Measurements from ENCODE around the gene MRPL11.
"Not testable (repeated sequence)": the region's sequence is repeated elsewhere in the genome, so short reads cannot be mapped to it uniquely, and the experiment has no call there.

MRPL11 gene

DNA sequence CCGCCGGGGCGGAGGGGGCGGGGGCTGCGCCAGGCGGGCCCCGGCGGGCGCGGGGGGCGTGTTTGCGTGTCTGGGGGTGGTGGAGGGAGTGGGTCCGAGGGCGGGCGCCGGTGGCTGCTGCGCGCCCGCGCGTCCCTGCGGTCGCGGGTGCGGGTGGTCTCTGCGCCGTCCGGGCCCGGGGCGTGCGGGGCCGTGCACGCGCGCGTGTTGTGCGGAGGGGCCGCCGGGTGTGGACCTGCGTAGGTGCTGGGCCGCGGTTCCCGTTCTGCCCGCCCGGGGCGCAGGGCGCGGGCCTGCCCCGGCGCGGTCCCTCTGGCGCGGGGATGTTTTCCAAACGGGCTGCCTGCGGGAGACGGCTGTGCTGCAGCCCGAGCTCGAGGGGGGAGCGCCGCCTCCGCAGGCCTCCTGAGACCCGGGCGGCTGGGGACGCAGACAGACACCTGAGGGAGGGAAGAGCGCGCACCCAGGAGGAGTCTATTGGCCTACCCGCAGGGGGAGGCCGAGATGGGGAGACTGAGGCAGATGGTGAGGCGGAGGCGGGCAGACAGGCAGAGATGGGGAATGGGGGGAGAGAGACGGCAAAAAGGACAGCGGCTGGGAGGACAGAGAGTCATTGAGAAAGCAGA lies 28.5 kb upstream of the MRPL11 start:
- peak in 15 of 56 donors; percentile 7 to 67 (median 24) for DNase-seq

- DNase-seq: peak; percentile 35 to 97 (median 90)
These were observed 27.8 kb upstream of the MRPL11 start, which contains the start of gene PELI3 for GRCh38 chr11:66466225-66467033. TSS of gene PELI3 (plus strand) at chr11:66466905. CDS start at chr11:66468129, 1,224 bp downstream.

GRCh38 chr11:66465373-66466224 lies 27.0 kb upstream of the MRPL11 start:
- no peak for DNase-seq

DNA sequence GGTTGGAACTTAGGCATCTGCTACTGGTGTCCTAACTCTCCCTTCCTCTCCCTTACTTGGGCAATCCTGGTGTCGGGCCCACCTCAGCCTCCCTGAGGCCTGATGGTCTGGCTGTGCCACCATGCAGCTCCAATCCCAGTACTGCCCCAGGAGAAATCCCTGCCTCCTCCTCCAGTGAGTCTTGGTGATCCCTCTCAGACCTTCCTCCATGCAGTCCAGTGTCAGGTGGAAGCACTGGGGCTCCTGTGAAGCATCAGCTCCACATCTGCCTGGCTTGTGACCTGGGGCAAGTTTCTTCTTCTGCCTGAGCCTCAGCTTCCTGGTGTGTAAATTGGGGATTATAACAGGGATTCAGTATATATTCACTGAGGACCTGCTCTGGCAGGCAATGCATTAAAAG lies 26.3 kb upstream of the MRPL11 start:
- DNase-seq: no peak

DNA sequence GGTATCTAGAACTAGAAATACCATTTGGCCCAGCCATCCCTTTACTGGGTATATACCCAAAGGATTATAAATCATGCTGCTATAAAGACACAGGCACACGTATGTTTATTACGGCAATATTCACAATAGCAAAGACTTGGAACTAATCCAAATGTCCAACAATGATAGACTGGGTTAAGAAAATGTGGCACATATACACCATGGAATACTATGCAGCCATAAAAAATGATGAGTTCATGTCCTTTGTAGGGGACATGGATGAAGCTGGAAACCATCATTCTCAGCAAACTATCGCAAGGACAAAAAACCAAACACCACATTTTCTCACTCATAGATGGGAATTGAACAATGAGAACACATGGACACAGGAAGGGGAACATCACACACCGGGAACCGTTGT lies 25.5 kb upstream of the MRPL11 start:
- not testable (repeated sequence) for DNase-seq

- no peak for DNase-seq
These were observed 24.3 kb upstream of the MRPL11 start for GRCh38 chr11:66462911-66463310.

DNA sequence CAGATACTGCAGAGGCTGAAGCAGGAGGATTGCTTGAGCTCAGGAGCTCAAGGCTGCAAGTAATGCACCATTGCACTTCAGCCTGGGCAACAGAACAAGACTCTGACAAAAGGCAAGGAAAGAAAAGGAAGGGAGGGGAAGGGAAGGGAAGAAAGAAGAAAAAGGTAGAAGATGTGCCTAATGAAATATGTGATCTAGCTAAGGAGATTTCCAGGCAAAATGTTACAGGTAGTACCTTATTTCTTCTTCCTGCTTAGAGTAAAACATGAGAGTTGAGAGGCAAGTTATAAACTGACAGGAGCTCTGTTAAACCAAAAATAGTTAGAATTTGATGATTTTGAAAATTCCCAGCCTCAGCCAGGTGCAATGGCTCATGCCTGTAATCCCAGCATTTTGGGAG lies 23.4 kb upstream of the MRPL11 start:
- no peak for DNase-seq

DNA sequence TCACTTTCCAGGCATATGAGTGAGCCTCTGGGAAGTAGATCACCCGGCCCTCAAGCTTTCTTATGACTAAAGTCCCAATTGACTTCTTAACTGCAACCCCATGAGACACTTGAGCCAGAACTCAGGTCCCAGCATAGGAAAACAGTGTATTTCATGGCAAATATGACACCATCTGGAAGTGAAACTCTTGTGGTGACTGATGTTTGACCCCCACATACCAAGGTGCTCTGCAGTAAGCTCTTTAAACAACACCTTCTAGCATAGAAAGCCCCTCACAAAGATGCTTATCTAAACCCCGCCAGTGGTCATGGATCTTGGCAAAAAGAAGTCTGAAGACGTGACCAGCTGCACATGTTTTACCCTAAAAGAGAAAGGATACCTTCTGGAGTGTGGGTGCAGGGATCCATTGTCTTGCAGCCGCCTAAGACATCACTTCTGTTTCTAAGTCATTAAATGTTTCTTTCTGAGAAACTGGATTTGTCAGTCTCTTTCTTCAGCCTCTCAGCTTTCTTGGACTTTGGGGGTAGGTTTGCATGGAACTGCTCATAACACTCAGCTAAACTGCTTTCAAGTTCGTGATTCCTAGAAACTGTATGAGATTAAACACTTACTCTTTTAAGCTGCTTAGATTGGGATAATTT lies 20.6 kb upstream of the MRPL11 start:
- DNase-seq: no peak

- DNase-seq: no peak
These were observed 19.2 kb upstream of the MRPL11 start for GRCh38 chr11:66457826-66458225.

DNA sequence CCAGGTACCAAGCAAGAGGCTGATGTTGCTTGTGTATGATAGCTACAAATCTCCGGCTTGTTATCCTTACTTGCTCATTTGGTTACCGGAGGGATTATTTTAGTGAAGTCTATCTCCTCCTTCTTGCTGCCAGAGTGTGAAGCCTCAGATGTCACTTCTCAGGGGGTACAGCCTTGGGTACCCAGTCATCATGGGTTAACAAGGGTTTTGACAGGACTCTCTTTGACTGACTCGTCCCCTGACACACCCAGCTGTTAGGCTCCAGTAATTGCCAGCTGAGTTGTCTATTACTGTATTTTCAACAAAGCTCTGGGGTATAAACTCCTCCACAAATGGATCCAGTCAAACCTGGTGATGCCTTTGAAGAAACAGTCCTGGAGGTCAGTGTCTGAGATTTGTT lies 16.2 kb upstream of the MRPL11 start:
- DNase-seq: no peak

DNA sequence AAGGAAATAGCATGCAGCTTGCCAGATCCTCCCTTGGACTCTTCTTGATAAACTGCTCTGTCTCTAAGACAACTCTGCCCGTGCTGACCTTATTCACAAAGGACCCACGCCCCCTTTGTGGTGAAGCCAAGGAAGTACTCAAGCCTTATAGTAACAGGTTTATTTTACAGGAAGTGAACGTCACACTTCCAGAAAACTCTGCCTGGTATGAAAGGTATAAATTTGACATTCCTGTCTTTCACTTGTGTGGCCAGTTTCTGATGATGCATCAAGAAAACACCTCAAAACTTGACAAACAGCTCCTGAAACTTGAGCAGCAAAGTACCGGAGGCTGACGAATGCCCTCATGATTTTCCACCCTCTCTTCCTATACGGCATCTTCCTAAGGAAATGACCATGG lies 15.6 kb upstream of the MRPL11 start:
- DNase-seq: no peak

DNA sequence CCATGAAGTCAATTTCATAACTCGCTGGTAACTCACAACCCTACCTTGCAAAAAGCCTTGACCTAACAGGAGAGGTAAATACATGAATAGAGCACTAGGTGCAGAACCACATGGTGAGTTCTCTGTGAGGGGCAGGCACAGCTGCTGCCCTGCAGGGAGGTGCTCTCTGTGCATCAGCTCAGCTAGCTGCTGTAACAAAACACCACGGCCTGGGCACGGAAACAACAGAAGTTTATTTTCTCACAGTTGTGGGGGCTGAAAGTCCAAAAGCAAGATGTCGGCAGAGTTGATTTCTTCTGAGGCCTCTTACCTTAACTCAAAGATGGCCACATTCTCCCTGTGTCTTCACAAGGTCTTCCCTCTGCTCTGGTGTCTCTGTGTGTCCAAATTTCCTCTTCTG lies 13.0 kb upstream of the MRPL11 start:
- DNase-seq: no peak

DNA sequence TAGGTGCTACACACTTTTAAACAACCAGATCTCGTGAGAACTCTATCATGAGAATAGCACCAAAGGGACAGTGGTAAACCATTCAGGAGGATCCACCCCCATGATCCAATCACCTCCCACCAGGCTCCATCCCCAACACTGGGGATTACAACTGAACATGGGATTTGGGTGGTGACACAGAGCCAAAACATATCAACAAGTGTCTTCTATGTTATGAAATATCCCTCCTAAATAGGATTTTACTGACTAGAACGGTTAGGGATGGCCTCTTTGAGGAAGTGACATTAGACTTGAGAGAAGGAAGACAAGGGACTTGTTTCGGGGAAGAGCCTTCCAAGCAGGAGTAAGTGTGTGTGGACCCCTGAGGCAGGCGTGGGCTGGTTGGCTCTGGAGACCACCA lies 11.9 kb upstream of the MRPL11 start:
- DNase-seq: no peak

DNA sequence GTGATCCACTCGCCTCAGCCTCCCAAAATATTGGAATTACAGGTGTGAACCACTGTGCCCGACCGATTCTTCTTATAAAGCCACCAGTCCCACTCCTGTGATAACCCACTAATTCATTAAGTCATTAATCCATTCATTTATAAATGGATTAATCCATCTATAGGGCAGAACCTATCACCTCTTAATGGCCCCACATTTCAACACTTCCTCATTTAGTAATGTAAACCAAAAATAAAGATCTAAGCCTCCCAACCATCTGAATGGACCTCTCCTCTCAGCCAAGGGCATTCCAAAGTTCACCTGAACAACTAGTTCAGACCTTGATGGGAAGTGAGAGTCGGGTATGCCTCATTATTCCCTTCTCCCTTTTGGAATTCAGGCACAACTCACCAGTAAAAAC lies 9.9 kb upstream of the MRPL11 start:
- DNase-seq: no peak

DNA sequence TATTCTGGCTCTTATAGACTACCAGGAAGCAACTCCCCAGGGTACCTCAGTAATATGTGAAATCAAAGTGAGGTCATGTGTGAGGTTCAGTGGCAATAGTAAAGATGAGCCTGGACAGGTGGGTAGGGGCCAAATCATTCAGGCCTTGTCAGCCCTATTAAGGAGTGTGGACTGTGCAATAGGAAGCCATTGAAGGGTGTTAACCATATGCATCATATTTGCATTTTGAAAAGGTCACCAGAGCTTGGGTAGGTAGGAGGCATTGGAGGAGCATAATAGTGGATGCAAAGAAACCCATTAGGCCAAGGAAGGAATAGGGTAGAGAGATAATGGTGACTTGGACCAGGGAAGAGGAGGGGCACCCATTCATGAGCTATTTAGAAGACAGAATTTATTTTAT lies 8.4 kb upstream of the MRPL11 start:
- no peak for DNase-seq

DNA sequence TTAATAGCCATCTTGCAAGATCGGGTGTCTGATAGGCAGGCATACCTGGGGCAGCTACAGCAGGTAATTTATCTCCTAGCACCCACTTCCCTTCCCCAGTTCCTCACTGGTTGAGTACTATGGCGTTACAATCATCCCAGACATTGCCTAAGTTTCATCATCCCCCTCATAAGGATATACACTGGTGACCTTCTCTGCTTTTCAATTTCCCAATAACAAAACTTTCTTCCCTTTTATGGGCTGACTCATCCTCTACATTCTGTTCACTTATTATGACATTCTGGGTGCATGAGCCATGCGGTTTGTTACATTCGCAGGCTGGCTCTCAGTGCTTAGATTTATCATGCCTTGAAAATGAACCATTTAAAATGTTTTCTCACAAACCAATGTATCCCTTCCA lies 5.0 kb upstream of the MRPL11 start:
- no peak for DNase-seq

- DNase-seq: not testable (repeated sequence)
These were observed 2.3 kb upstream of the MRPL11 start for GRCh38 chr11:66440940-66441282.

DNA sequence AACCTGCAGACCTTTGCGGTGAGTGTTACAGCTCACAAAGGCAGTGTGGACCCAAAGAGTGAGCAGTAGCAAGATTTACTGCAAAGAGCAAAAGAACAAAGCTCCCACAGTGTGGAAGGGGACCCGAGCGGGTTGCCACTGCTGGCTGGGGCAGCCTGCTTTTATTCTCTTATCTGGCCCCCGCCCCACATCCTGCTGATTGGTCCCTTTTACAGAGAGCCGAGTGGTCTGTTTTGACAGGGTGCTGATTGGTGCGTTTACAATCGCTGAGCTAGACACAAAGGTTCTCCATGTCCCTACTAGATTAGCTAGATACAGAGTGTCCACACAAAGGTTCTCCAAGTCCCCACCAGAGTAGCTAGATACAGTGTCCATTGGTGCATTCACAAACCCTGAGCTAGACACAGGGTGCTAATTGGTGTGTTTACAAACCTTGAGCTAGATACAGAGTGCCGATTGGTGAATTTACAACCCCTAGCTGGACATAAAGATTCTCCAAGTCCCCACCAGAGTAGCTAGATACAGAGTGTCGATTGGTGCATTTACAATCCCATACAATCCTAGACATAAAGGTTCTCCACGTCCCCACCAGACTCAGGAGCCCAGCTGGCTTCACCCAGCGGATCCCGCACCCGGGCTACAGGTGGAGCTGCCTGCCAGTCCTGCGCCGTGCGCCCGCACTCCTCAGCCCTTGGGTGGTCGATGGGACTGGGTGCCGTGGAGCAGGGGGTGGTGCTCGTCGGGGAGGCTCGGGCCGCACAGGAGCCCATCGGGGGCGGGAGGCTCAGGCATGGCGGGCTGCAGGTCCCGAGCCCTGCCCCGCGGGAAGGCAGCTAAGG lies 1.7 kb upstream of the MRPL11 start:
- not testable (repeated sequence) for DNase-seq

DNA sequence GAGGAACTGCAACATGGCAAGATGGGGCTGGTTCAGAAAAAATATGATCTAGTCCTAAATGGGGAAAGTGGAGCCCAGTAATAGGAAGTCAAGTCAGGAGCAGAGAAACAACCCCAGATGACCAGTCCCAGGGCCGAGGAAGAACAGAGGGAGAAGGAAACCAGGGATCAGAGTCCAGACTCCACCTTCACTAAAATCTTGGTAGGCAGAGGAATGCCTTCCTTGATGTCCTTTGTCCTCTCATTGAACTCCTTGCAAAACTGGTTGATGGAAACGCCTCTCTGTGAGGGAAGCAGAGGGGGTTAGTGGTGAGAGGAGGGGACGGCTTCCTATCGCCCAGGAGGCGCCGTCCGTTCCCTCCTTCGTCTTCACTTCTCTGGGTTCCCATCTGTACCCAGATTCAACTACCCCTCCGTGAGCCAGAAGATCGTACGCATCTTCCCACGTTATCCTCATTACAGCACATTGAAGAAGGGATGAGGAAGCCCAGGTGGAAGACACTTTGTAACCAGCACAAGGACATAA lies 607 bp downstream of the MRPL11 start:
- no peak for DNase-seq

GRCh38 chr11:66432597-66432996 lies 6.1 kb downstream of the MRPL11 start:
- no peak for DNase-seq
